Immature natural killer cell (primary cell): Measurements from ENCODE around the gene SLC27A6. TPM values are rescaled to one million over a fixed set of nuclear protein-coding genes. Genes with fewer than 3 reads are reported as not detected.
"Not testable (repeated sequence)": the region's sequence is repeated elsewhere in the genome, so short reads cannot be mapped to it uniquely, and the experiment has no call there.

ENCODE experiments used
- DNase-seq, 3 donors: peaks; one replicate each; pipeline ENCODE4 v3.0.0; 2022; ENCODE audit warnings: mixed read lengths in 1 of 3
- H3K27ac Mint-ChIP-seq, 6 donors: one replicate each; pipeline ENCODE4 v1.8.0; 2020; ENCODE audit warnings: mixed read lengths in 6 of 6, mild to moderate bottlenecking in 5 of 6, inconsistent platforms in 4 of 6, moderate library complexity in 3 of 6
- H3K27me3 Mint-ChIP-seq, 3 donors: one replicate each; pipeline ENCODE4 v1.8.0; 2020 to 2021; ENCODE audit warnings: low read depth in 3 of 3, mild to moderate bottlenecking in 3 of 3, mixed read lengths in 3 of 3, moderate library complexity in 3 of 3, inconsistent platforms in 1 of 3
- H3K36me3 Mint-ChIP-seq, 3 donors: one replicate each; pipeline ENCODE4 v1.8.0; 2020; ENCODE audit warnings: mixed read lengths in 3 of 3, inconsistent platforms in 2 of 3, mild to moderate bottlenecking in 2 of 3
- H3K4me1 Mint-ChIP-seq, 2 donors: one replicate each; pipeline ENCODE4 v1.8.0; 2020; ENCODE audit warnings: inconsistent platforms in 2 of 2, mild to moderate bottlenecking in 2 of 2, mixed read lengths in 2 of 2, moderate library complexity in 1 of 2
- H3K4me3 Mint-ChIP-seq, 5 donors: one replicate each; pipeline ENCODE4 v1.8.0; 2020; ENCODE audit warnings: mild to moderate bottlenecking in 5 of 5, mixed read lengths in 5 of 5, inconsistent platforms in 3 of 5, moderate library complexity in 3 of 5
- H3K9me3 Mint-ChIP-seq, 6 donors: one replicate each; pipeline ENCODE4 v1.8.0; 2020; ENCODE audit warnings: mild to moderate bottlenecking in 6 of 6, mixed read lengths in 6 of 6, inconsistent platforms in 4 of 6, moderate library complexity in 3 of 6
- polyA plus RNA-seq, 3 donors: library from polyadenylated mRNA; unstranded; fragments of 300-500 nt; fragmentation: Illumina TruSeq; gene quantifications; one replicate each; pipeline ENCODE4 v1.2.3, GENCODE V29; 2021

The SLC27A6 gene
- polyA plus RNA-seq, 3 donors from 2014 or later: not detected

- no peak overlapping the region for H3K27ac Mint-ChIP-seq
- H3K4me1 Mint-ChIP-seq: no peaks in the 10 kb centered on the region
- H3K27me3 Mint-ChIP-seq: peaks cover 2% of the 10 kb centered on the region in 3 donors
- no peak overlapping the region for H3K4me3 Mint-ChIP-seq
- DNase-seq: no peak
- H3K36me3 Mint-ChIP-seq: no peaks in the 10 kb centered on the region
- peaks cover 0 to 5% (median under 1%) of the 10 kb centered on the region in 6 donors for H3K9me3 Mint-ChIP-seq
Observed at GRCh38 chr5:129020683-129021082, 55.4 kb downstream of the SLC27A6 start.

GRCh38 chr5:129021744-129022143 lies 56.5 kb downstream of the SLC27A6 start:
- Mint-ChIP-seq H3K36me3 (no peaks in the 10 kb centered on the region), H3K4me1 (no peaks in the 10 kb centered on the region), H3K27me3 (peaks cover 2 to 3% (median 2%) of the 10 kb centered on the region in 3 donors), H3K27ac (no peak overlapping the region), H3K4me3 (no peak overlapping the region), H3K9me3 (peaks cover 0 to 5% (median under 1%) of the 10 kb centered on the region in 6 donors)
- no peak for DNase-seq

GRCh38 chr5:129022599-129022998 lies 57.3 kb downstream of the SLC27A6 start:
- Mint-ChIP-seq H3K9me3 (peaks cover 0 to 5% (median under 1%) of the 10 kb centered on the region in 6 donors), H3K4me1 (no peaks in the 10 kb centered on the region), H3K36me3 (no peaks in the 10 kb centered on the region), H3K27me3 (peaks cover 2 to 3% (median 2%) of the 10 kb centered on the region in 3 donors), H3K4me3 (no peak overlapping the region), H3K27ac (no peak overlapping the region)
- no peak for DNase-seq

- peaks cover 2 to 7% (median 2%) of the 10 kb centered on the region in 3 donors for H3K27me3 Mint-ChIP-seq
Observed at GRCh38 chr5:129027260-129027659, 62.0 kb downstream of the SLC27A6 start.

GRCh38 chr5:129031886-129032683 lies 66.8 kb downstream of the SLC27A6 start:
- Mint-ChIP-seq H3K27ac (no peak overlapping the region), H3K27me3 (peaks cover 0 to 7% (median 2%) of the 10 kb centered on the region in 3 donors)
- DNase-seq: no peak

More at GRCh38 chr5:129027260-129027659, 62.0 kb downstream of the SLC27A6 start:
- Mint-ChIP-seq H3K4me3 (no peak overlapping the region), H3K9me3 (peaks cover 0 to 2% (median under 1%) of the 10 kb centered on the region in 6 donors), H3K27ac (no peak overlapping the region), H3K36me3 (no peaks in the 10 kb centered on the region), H3K4me1 (no peaks in the 10 kb centered on the region)
- no peak for DNase-seq

GRCh38 chr5:129036257-129036656 lies 71.0 kb downstream of the SLC27A6 start:
- not testable (repeated sequence) for H3K27ac Mint-ChIP-seq, DNase-seq, H3K4me3 Mint-ChIP-seq, H3K4me1 Mint-ChIP-seq, H3K27me3 Mint-ChIP-seq, H3K36me3 Mint-ChIP-seq
- peaks cover 0 to 16% (median 2%) of the 10 kb centered on the region in 6 donors for H3K9me3 Mint-ChIP-seq

More at GRCh38 chr5:129031886-129032683, 66.8 kb downstream of the SLC27A6 start:
- no peaks in the 10 kb centered on the region for H3K36me3 Mint-ChIP-seq
- H3K4me1 Mint-ChIP-seq: no peaks in the 10 kb centered on the region
- H3K9me3 Mint-ChIP-seq: peaks cover 0 to 11% (median under 1%) of the 10 kb centered on the region in 6 donors
- no peak overlapping the region for H3K4me3 Mint-ChIP-seq

- no peak for DNase-seq
- peaks cover 0 to 5% (median 0%) of the 10 kb centered on the region in 3 donors for H3K36me3 Mint-ChIP-seq
- H3K4me3 Mint-ChIP-seq: no peak overlapping the region
- no peak overlapping the region for H3K27ac Mint-ChIP-seq
- peaks cover 5 to 30% (median 12%) of the 10 kb centered on the region in 6 donors for H3K9me3 Mint-ChIP-seq
- peaks cover 0 to 2% (median 0%) of the 10 kb centered on the region in 3 donors for H3K27me3 Mint-ChIP-seq
- H3K4me1 Mint-ChIP-seq: no peaks in the 10 kb centered on the region
Observed at GRCh38 chr5:129041196-129041881, 76.1 kb downstream of the SLC27A6 start.

- peaks cover 0 to 2% (median 0%) of the 10 kb centered on the region in 3 donors for H3K27me3 Mint-ChIP-seq
- H3K4me1 Mint-ChIP-seq: no peaks in the 10 kb centered on the region
- peaks cover 5 to 30% (median 12%) of the 10 kb centered on the region in 6 donors for H3K9me3 Mint-ChIP-seq
- H3K4me3 Mint-ChIP-seq: no peak overlapping the region
- H3K27ac Mint-ChIP-seq: no peak overlapping the region
- no peak for DNase-seq
- peaks cover 0 to 5% (median 0%) of the 10 kb centered on the region in 3 donors for H3K36me3 Mint-ChIP-seq
Observed at GRCh38 chr5:129042306-129042705, 77.0 kb downstream of the SLC27A6 start.

GRCh38 chr5:129043894-129044293 lies 78.6 kb downstream of the SLC27A6 start:
- Mint-ChIP-seq H3K9me3 (peaks cover 5 to 30% (median 12%) of the 10 kb centered on the region in 6 donors), H3K4me1 (no peaks in the 10 kb centered on the region), H3K4me3 (no peak overlapping the region), H3K36me3 (peaks cover 0 to 5% (median 0%) of the 10 kb centered on the region in 3 donors), H3K27me3 (peaks cover 0 to 2% (median 0%) of the 10 kb centered on the region in 3 donors), H3K27ac (no peak overlapping the region)
- DNase-seq: no peak

- no peak overlapping the region for H3K4me3 Mint-ChIP-seq
- H3K4me1 Mint-ChIP-seq: no peaks in the 10 kb centered on the region
- peaks cover 0 to 2% (median 0%) of the 10 kb centered on the region in 3 donors for H3K27me3 Mint-ChIP-seq
- DNase-seq: no peak
- no peak overlapping the region for H3K27ac Mint-ChIP-seq
- peaks cover 0 to 5% (median 0%) of the 10 kb centered on the region in 3 donors for H3K36me3 Mint-ChIP-seq
- H3K9me3 Mint-ChIP-seq: peaks cover 5 to 25% (median 10%) of the 10 kb centered on the region in 6 donors
Observed at GRCh38 chr5:129046151-129046550, 80.9 kb downstream of the SLC27A6 start.

GRCh38 chr5:129048509-129048908 lies 83.2 kb downstream of the SLC27A6 start:
- Mint-ChIP-seq H3K27me3 (peaks cover 0 to 2% (median 0%) of the 10 kb centered on the region in 3 donors), H3K36me3 (peaks cover 0 to 5% (median 0%) of the 10 kb centered on the region in 3 donors), H3K4me1 (no peaks in the 10 kb centered on the region), H3K4me3 (no peak overlapping the region), H3K9me3 (peaks cover 5 to 19% (median 9%) of the 10 kb centered on the region in 6 donors), H3K27ac (no peak overlapping the region)
- no peak for DNase-seq

- H3K4me3 Mint-ChIP-seq: no peak overlapping the region
- H3K36me3 Mint-ChIP-seq: peaks cover 0 to 5% (median 0%) of the 10 kb centered on the region in 3 donors
- H3K27me3 Mint-ChIP-seq: peaks cover 0 to under 1% (median under 1%) of the 10 kb centered on the region in 3 donors
- no peaks in the 10 kb centered on the region for H3K4me1 Mint-ChIP-seq
- H3K27ac Mint-ChIP-seq: no peak overlapping the region
- DNase-seq: no peak
- H3K9me3 Mint-ChIP-seq: peaks cover 4 to 16% (median 6%) of the 10 kb centered on the region in 6 donors
Observed at GRCh38 chr5:129049126-129049799, 84.0 kb downstream of the SLC27A6 start.

- no peaks in the 10 kb centered on the region for H3K36me3 Mint-ChIP-seq
- no peak overlapping the region for H3K4me3 Mint-ChIP-seq
- peaks cover 0 to under 1% (median 0%) of the 10 kb centered on the region in 6 donors for H3K9me3 Mint-ChIP-seq
- no peak for DNase-seq
- H3K27ac Mint-ChIP-seq: no peak overlapping the region
- H3K27me3 Mint-ChIP-seq: peaks cover 0 to 3% (median 0%) of the 10 kb centered on the region in 3 donors
- H3K4me1 Mint-ChIP-seq: no peaks in the 10 kb centered on the region
Observed at GRCh38 chr5:129051283-129051682, 86.0 kb downstream of the SLC27A6 start.
